IPS DF 4.7 (cell line): ENCODE data around the gene U2AF2.

Source experiments
- DNase-seq: peaks from one replicate; pipeline ENCODE4 v3.0.0-alpha.2; 2013; ENCODE audit warnings: low spot score; ENCODE audit errors: extremely low read depth

U2AF2 gene

GRCh38 chr19:55654868-55655647, at the start of gene U2AF2:
Gene U2AF2 (plus strand): TSS chr19:55655035. CDS start chr19:55655105, 70 bp downstream.
- DNase-seq: no peak

DNA sequence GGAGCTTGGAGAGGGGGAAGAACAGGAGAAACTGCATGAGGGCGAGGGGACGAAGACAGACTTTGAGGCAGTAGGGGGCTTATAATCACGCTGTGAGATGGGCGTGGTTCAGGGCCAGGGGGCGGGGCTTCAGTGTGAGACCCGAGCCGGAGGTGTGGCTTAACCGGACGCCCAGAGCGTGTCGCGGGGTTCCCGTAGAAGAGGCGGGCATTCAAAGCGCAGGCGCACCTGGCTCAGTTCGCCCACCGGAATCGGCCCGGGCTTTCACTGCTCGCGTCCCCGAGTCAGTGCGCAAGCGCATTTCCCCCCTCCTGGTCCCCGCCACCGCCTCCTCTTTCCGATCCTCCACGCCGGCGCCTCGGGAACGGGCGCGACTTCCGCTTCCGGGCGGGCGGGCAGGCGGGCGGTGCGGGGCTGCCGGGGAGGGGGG, 49.6 kb upstream of the U2AF2 start:
- DNase-seq: no peak

DNA sequence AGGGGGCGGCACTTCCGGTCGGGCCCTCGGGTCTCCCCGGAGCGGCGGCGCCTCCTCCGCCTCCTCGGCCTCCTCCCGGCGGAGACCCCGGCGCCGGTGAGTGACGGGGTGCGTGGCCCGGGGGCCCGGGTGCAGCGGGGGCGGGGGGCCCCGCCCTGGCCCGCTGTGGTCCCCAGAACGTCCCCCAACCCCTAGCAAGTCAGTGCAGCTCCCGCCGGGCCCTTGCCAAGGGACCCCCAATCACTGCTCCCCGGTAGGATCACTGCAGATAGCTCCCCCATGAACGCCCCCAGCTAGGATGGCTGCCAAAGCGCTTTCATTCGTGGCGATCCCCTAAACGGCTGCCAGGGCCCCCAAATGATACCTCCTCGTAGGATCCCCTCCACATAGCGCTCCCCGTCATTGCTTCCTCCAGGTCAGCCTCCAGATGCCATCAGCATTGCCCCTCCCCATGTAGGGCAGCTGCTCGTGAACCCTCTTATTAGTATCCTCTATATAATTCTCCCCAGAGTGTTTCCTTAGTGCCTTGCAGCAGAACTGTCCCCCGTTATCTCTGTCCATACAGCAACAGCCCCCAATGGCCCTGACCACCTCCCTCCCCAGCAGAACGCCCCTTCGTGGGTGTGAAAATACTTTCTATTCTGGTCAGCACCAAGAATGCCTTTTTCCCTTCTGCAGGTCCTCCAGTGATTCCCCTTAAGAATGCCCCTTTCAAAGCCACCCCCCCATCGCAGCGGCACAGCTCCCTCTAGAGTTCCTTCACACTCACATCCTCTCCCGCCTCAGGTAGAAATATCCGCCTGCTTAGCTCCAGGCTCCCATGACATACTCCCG, 49.0 kb upstream of the U2AF2 start, which contains the start of gene ZNF865:
Gene ZNF865 (plus strand): TSS at position 11 of the 834 bp plus-strand sequence. CDS start 7,972 bp downstream, outside the sequence.
- DNase-seq: no peak

- DNase-seq: no peak
Measured at GRCh38 chr19:55606471-55606787, 48.4 kb upstream of the U2AF2 start.

DNA sequence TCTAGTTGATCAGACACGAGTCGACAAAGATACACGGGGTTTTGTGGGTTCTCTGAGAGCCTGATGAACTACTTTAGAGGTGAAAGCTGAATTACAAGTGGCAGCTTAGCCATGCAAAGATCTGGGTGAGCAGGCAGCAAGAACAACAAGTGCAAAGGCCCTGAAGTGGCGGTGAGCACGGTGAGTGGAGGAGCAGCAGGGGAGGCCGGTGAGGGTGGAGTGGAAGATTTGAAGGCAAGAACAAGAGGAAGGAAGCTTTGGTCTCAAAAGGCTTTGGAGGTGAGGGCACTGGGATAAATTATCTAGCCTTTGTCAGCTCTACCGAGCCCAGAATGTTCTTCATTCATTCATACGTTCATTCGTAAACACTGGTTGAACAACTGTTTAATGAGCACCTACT, 48.0 kb upstream of the U2AF2 start:
- DNase-seq: no peak

DNA sequence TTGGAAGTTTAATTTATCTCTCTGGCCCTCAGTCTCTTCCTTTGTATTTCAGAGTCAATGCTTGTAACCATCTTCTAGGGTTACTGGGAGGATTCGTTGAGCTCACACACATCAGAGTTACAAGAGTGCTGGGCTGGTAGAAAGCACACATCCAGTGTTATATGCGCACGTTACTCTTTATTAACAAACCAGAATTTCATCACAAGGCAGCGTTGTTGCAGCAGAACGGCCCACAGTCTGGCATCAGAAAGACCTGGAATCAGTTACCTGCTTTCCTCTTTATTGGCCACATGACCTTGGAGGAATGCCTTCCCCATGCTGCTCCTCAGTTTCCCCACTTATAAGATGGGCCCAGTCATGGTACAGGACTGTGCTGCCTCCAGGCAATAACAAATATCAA, 45.5 kb upstream of the U2AF2 start:
- DNase-seq: no peak

GRCh38 chr19:55611300-55611982, 43.4 kb upstream of the U2AF2 start:
- no peak for DNase-seq

GRCh38 chr19:55611983-55612645, 42.7 kb upstream of the U2AF2 start:
- no peak for DNase-seq

- DNase-seq: no peak
Measured at GRCh38 chr19:55613396-55613795, 41.4 kb upstream of the U2AF2 start.

GRCh38 chr19:55613930-55614710, 40.7 kb upstream of the U2AF2 start:
- no peak for DNase-seq

GRCh38 chr19:55614711-55615542, 39.9 kb upstream of the U2AF2 start:
- no peak for DNase-seq

- no peak for DNase-seq
Measured at GRCh38 chr19:55615543-55616394, 39.1 kb upstream of the U2AF2 start.

- no peak for DNase-seq
Measured at GRCh38 chr19:55616395-55616875, 38.4 kb upstream of the U2AF2 start.

DNA sequence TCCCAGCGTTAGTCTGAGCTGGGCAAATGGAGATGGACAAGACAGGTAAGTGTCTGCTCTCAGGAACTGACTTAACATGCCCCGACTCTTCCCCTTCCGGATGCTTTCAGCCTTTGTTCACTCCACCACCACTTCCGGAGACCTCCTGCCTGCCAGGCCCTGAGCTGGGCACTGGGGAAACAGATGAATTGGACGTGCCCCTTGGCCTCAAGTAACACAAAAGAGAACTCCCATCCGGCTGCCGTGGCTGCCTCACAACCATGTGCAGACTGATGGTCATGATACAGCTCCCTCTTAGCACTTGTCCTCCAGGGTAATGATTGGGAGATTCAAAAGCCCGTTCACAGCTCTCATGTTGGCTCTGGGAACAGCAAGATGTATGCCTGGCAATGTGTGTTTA, 37.4 kb upstream of the U2AF2 start:
- no peak for DNase-seq

GRCh38 chr19:55618426-55618825, 36.4 kb upstream of the U2AF2 start:
- DNase-seq: no peak

- DNase-seq: no peak
Measured at GRCh38 chr19:55619286-55619685, 35.5 kb upstream of the U2AF2 start.

DNA sequence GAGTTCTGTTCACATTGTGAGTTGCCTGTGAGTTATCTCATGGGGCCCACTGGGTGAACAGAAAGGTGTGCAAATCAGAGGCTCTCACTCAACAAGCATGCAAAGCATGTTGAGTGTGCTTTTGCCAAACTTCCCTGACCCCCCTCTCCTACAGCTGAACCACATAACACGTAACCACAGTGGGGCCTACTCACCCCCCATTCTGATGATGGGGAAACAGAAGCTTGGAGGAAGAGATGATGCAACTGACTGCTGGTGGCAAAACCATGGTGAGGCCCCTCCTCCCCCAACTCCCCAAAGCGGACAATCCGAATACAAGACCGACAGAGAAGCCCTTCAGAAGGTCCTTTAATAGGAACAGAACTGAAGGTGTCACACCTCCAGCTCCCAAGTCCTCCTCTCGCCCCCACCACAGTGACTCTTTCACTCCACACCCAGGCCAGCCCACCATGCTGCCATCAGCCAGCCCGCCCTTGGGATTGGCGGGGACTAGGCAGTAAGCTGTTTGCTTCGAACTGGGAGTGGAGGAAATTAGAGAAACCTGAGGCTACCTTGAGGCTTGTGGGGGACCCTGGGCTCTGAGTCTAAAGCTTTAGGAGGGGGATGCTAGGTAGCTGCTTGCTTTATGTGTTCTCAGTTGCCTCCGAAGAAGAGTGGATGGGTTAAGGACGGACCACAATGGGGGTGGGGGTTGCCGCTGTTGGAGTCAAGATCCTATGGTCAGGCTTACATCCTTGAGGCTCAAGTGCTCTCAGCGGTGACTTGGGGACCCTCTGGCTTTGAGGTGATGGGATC, 34.2 kb upstream of the U2AF2 start:
- DNase-seq: no peak

DNA sequence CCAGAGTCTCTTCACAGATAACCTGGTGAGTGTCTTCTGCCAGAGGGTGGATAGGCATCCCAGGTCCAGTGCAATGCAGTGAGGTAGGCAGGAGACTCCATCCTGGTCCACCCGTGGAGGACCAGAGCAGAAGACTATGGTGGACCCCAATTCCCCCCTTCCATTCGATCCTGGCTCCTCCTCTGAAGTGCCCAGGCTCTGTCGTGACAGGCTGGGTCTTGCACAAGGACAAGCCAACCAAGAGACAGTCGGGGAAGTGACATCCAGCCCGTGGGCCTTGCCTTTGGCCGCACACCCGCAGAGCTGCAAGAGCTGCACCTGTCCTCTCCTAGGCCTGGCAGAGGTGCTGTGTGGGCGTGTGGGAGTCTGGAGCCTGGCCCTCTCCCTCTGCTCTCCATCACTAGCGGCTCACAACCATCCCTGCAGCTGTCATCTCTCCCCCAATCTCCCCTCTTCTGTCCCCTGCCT, 33.6 kb upstream of the U2AF2 start:
- DNase-seq: no peak
